ENCODE results near the gene FGF5.

Gene FGF5

DNA sequence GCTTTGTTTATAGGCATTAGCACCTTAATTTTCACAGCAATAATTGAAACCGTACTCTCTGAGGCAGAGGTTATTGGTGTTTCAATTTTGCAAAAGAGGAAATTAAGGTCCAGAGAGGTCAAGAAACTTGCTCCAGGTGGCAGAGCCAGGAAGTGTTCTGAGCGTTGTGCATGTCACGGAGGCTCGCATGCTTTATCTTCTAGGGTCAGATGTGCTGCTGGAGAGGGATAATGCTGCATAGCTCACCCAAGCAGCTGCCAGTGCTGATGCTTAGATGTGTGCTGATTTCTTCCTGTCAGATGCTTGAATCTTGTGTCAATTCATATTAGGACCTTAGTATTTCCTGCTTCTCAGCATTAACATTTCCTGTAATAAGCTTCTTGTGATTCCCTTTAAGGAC is 13.0 kb upstream of the FGF5 start:
- TF ChIP-seq CREB1 (IDR thresholded peaks at IDR 0.05; ENCODE audit: low read depth) (no peak), TAF1 (IDR thresholded peaks at IDR 0.05; ENCODE audit: low read depth) (no peak), YY1 (IDR thresholded peaks at IDR 0.05; ENCODE audit: low read depth) (no peak), RAD21 (IDR thresholded peaks at IDR 0.05; ENCODE audit: low read depth) (no peak), EGR1 (IDR thresholded peaks at IDR 0.05) (no peak), FOXM1 (IDR thresholded peaks at IDR 0.05; ENCODE audit: borderline replicate concordance, low read depth) (no peak), ZBTB7A (IDR thresholded peaks at IDR 0.05; ENCODE audit: low read depth) (no peak), CEBPB (IDR thresholded peaks at IDR 0.05) (no peak), TCF12 (IDR thresholded peaks at IDR 0.05; ENCODE audit: low read depth) (no peak), NFIC (IDR thresholded peaks at IDR 0.05) (no peak), EP300 (IDR thresholded peaks at IDR 0.05; ENCODE audit: borderline replicate concordance) (no peak), TEAD4 (IDR thresholded peaks at IDR 0.05) (no peak)
- TF ChIP-seq, protein P1, sequence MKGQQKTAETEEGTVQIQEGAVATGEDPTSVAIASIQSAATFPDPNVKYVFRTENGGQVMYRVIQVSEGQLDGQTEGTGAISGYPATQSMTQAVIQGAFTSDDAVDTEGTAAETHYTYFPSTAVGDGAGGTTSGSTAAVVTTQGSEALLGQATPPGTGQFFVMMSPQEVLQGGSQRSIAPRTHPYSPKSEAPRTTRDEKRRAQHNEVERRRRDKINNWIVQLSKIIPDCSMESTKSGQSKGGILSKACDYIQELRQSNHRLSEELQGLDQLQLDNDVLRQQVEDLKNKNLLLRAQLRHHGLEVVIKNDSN (IDR thresholded peaks at IDR 0.05): no peak
- TF ChIP-seq, protein P2, sequence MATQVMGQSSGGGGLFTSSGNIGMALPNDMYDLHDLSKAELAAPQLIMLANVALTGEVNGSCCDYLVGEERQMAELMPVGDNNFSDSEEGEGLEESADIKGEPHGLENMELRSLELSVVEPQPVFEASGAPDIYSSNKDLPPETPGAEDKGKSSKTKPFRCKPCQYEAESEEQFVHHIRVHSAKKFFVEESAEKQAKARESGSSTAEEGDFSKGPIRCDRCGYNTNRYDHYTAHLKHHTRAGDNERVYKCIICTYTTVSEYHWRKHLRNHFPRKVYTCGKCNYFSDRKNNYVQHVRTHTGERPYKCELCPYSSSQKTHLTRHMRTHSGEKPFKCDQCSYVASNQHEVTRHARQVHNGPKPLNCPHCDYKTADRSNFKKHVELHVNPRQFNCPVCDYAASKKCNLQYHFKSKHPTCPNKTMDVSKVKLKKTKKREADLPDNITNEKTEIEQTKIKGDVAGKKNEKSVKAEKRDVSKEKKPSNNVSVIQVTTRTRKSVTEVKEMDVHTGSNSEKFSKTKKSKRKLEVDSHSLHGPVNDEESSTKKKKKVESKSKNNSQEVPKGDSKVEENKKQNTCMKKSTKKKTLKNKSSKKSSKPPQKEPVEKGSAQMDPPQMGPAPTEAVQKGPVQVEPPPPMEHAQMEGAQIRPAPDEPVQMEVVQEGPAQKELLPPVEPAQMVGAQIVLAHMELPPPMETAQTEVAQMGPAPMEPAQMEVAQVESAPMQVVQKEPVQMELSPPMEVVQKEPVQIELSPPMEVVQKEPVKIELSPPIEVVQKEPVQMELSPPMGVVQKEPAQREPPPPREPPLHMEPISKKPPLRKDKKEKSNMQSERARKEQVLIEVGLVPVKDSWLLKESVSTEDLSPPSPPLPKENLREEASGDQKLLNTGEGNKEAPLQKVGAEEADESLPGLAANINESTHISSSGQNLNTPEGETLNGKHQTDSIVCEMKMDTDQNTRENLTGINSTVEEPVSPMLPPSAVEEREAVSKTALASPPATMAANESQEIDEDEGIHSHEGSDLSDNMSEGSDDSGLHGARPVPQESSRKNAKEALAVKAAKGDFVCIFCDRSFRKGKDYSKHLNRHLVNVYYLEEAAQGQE (IDR thresholded peaks at IDR 0.05; ENCODE audit: low read depth): no peak
- TF ChIP-seq, protein P3, sequence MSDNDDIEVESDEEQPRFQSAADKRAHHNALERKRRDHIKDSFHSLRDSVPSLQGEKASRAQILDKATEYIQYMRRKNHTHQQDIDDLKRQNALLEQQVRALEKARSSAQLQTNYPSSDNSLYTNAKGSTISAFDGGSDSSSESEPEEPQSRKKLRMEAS (IDR thresholded peaks at IDR 0.05): no peak

DNA sequence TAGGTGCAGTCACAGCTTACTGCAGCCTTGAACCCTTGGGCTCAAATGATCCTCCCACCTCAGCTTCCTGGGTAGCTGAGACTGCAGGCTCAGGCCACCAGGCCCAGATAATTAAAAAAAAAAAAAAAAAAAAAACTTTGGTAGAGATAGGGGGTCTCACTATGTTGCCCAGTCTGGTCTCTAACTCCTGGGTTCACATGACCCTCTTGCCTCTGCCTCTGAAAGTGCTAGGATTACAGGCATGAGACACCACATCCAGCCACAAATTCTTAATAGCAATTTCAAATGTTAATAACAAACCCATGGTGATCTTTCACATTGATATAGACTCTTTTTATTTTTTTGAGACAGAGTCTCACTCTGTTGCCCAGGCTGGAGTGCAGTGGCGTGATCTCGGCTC is 12.3 kb upstream of the FGF5 start:
- TF ChIP-seq NFIC (IDR thresholded peaks at IDR 0.05): no peak
- TF ChIP-seq CEBPB (IDR thresholded peaks at IDR 0.05): no peak
- no peak for TF ChIP-seq EP300 (IDR thresholded peaks at IDR 0.05; ENCODE audit: borderline replicate concordance)
- TF ChIP-seq EGR1 (IDR thresholded peaks at IDR 0.05): no peak
- TF ChIP-seq RAD21 (IDR thresholded peaks at IDR 0.05; ENCODE audit: low read depth): no peak
- no peak for TF ChIP-seq FOXM1 (IDR thresholded peaks at IDR 0.05; ENCODE audit: borderline replicate concordance, low read depth)
- TF ChIP-seq, protein P3 (IDR thresholded peaks at IDR 0.05): no peak
- TF ChIP-seq, protein P2 (IDR thresholded peaks at IDR 0.05; ENCODE audit: low read depth): no peak
- TF ChIP-seq CREB1 (IDR thresholded peaks at IDR 0.05; ENCODE audit: low read depth): no peak
- no peak for TF ChIP-seq ZBTB7A (IDR thresholded peaks at IDR 0.05; ENCODE audit: low read depth)
- no peak for TF ChIP-seq TAF1 (IDR thresholded peaks at IDR 0.05; ENCODE audit: low read depth)

DNA sequence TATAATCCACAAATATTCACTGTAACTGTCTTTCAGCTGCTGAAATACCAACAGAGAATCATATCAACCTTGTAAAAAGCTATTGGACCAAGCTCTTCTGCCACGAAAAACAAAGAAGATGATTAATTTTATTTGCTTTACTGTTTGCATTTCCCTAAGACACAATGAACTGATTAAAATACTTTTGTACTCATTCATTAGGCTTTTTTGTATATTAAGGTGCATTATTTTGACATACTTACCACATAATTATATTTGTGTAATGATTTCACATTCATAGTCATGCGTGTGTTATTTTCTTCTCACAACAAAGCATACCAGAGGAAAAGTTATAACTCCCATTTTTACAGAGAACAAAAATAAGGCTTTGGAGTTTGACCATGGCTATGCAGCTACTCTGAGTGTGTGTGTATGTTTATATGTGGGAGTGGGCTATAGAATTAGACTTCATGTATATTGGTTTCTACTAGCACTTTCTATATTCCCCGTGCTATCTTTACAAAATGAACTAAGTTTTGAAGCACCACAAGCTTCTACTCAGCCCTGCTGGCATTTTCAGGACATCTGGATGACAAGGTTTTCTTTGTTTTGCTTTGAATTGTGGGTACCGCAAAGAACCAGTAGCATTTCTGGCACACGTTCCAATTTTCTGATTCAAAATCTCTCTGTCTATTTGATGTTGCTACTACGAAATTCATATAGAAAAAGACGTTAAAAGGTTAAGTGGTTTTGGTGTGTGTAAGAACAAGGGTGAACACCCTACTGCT is 11.0 kb upstream of the FGF5 start:
- TF ChIP-seq CEBPB (IDR thresholded peaks at IDR 0.05) (no peak), TEAD4 (IDR thresholded peaks at IDR 0.05) (no peak), RAD21 (IDR thresholded peaks at IDR 0.05; ENCODE audit: low read depth) (no peak), EGR1 (IDR thresholded peaks at IDR 0.05) (no peak), YY1 (IDR thresholded peaks at IDR 0.05; ENCODE audit: low read depth) (no peak), EP300 (IDR thresholded peaks at IDR 0.05; ENCODE audit: borderline replicate concordance) (no peak), CREB1 (IDR thresholded peaks at IDR 0.05; ENCODE audit: low read depth) (no peak), ZBTB7A (IDR thresholded peaks at IDR 0.05; ENCODE audit: low read depth) (no peak)
- TF ChIP-seq, protein P3 (IDR thresholded peaks at IDR 0.05): no peak
- TF ChIP-seq, protein P1 (IDR thresholded peaks at IDR 0.05): no peak
- TF ChIP-seq, protein P2 (IDR thresholded peaks at IDR 0.05; ENCODE audit: low read depth): no peak

DNA sequence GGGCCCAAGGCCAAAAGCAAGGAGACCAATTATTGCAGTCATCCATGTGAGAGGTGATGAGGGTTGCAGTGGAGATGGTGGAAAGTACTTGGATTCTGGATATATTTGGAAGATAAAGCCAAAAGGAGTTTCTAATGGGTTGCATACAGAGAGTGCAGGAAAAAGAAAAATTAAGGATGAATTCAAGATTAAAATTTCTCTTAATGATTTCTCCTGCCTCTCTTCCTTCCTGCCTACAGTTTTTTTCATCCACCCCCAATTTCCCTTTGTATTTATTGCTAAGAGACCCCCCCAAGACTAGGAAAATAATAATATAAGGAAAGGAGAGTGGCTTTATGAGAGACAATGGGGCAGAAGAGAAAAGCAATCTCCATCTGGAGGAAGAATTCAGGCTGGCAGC is 8.6 kb upstream of the FGF5 start:
- TF ChIP-seq TCF12 (IDR thresholded peaks at IDR 0.05; ENCODE audit: low read depth) (no peak), TEAD4 (IDR thresholded peaks at IDR 0.05) (no peak), FOXM1 (IDR thresholded peaks at IDR 0.05; ENCODE audit: borderline replicate concordance, low read depth) (no peak), EP300 (IDR thresholded peaks at IDR 0.05; ENCODE audit: borderline replicate concordance) (no peak), ZBTB7A (IDR thresholded peaks at IDR 0.05; ENCODE audit: low read depth) (no peak), YY1 (IDR thresholded peaks at IDR 0.05; ENCODE audit: low read depth) (no peak), CEBPB (IDR thresholded peaks at IDR 0.05) (no peak), TAF1 (IDR thresholded peaks at IDR 0.05; ENCODE audit: low read depth) (no peak)
- TF ChIP-seq, protein P1 (IDR thresholded peaks at IDR 0.05): no peak
- TF ChIP-seq, protein P2 (IDR thresholded peaks at IDR 0.05; ENCODE audit: low read depth): no peak
- TF ChIP-seq, protein P3 (IDR thresholded peaks at IDR 0.05): no peak

All from Ishikawa (cell line).